DMS 273 treated with DMSO at 0.1 percent for 48 hours (cell line): ENCODE data around the gene PIM1.
"Not testable (repeated sequence)": the region's sequence is repeated elsewhere in the genome, so short reads cannot be mapped to it uniquely, and the experiment has no call there.

Experiments used
- DNase-seq: peaks from one replicate; lab custom pipeline; 2025; lab: John Stamatoyannopoulos, UW

The PIM1 gene

GRCh38 chr6:37169496-37170272, at the start of gene PIM1:
TSS of gene PIM1 (plus strand) at chr6:37170152. CDS start at chr6:37170576, 424 bp downstream.
- DNase-seq, result peak; percentile 95

- DNase-seq, result no peak
Observed at GRCh38 chr6:37121556-37121955, 48.4 kb upstream of the PIM1 start.

GRCh38 chr6:37122861-37123260, 47.1 kb upstream of the PIM1 start:
- DNase-seq, result no peak

GRCh38 chr6:37123957-37124729, 45.8 kb upstream of the PIM1 start:
- DNase-seq, result no peak

- no peak for DNase-seq
Observed at GRCh38 chr6:37125774-37126492, 44.0 kb upstream of the PIM1 start.

GRCh38 chr6:37126493-37126958, 43.4 kb upstream of the PIM1 start:
- DNase-seq, result no peak

- DNase-seq, result no peak
Observed at GRCh38 chr6:37126961-37127616, 42.9 kb upstream of the PIM1 start.

GRCh38 chr6:37127961-37128862, 41.7 kb upstream of the PIM1 start:
- no peak for DNase-seq

- DNase-seq, result not testable (repeated sequence)
Observed at GRCh38 chr6:37128863-37129443, 41.0 kb upstream of the PIM1 start.

- no peak for DNase-seq
Observed at GRCh38 chr6:37129566-37129965, 40.4 kb upstream of the PIM1 start.

- DNase-seq, result no peak
Observed at GRCh38 chr6:37130704-37131103, 39.2 kb upstream of the PIM1 start.

- no peak for DNase-seq
Observed at GRCh38 chr6:37131104-37131959, 38.6 kb upstream of the PIM1 start.

GRCh38 chr6:37131960-37132253, 38.0 kb upstream of the PIM1 start:
- no peak for DNase-seq

- DNase-seq, result no peak
Observed at GRCh38 chr6:37134036-37134395, 35.9 kb upstream of the PIM1 start.

- DNase-seq, result no peak
Observed at GRCh38 chr6:37134396-37135191, 35.4 kb upstream of the PIM1 start.

GRCh38 chr6:37135835-37136694, 33.9 kb upstream of the PIM1 start:
- no peak for DNase-seq

- DNase-seq, result no peak
Observed at GRCh38 chr6:37136821-37137200, 33.1 kb upstream of the PIM1 start.
